A549 (cell line): Measurements from ENCODE around the gene CFL1. TPM values are rescaled to one million over a fixed set of nuclear protein-coding genes. Genes with fewer than 3 reads are reported as not detected.

Experiments
- ATOH8 ChIP-seq: fragments of 250-450 bp; sonication (Bioruptor Pico); IDR thresholded peaks from 2 replicates; pipeline ENCODE4 v1.5.0; 2020; ENCODE audit warnings: low read depth, mild to moderate bottlenecking, moderate library complexity
- BCL3 ChIP-seq: fragments of >200 bp; sonication (Bioruptor Twin); formaldehyde crosslinking; IDR thresholded peaks from 3 replicates; pipeline ENCODE4 v1.6.1; 2016
- BHLHE40 ChIP-seq: IDR thresholded peaks from 2 replicates; pipeline ENCODE4 v1.6.1; 2012; ENCODE audit warnings: low read depth, low read length, inconsistent platforms
- CBX2 ChIP-seq: fragments of 200-600 bp; sonication (generic); IDR thresholded peaks from 2 replicates; pipeline ENCODE4 v1.6.1; 2016; ENCODE audit warnings: low read depth, mild to moderate bottlenecking, borderline replicate concordance
- CBX8 ChIP-seq: fragments of 200-600 bp; sonication (generic); IDR thresholded peaks from 2 replicates; pipeline ENCODE4 v1.6.1; 2016
- CEBPB ChIP-seq, 2 experiments: fragments of >200 bp in 1 of 2; sonication (Bioruptor Twin) in 1 of 2; formaldehyde crosslinking in 1 of 2; IDR thresholded peaks; 2 replicates each; pipeline ENCODE4 v1.6.1; 2012 to 2016
- CHD2 ChIP-seq: fragments of 150-350 bp; IDR thresholded peaks from 2 replicates; pipeline ENCODE4 v1.6.1; 2014; ENCODE audit warnings: low read length; ENCODE audit not compliant: partially characterized antibody
- CTCF ChIP-seq: fragments of >200 bp; sonication (Bioruptor Twin); formaldehyde crosslinking; IDR thresholded peaks from 3 replicates; pipeline ENCODE4 v1.5.1; 2016
- EHF ChIP-seq: fragments of 250-450 bp; sonication (Bioruptor Pico); IDR thresholded peaks from 2 replicates; pipeline ENCODE4 v1.5.0; 2020; ENCODE audit warnings: mild to moderate bottlenecking
- FOSL2 ChIP-seq, 2 experiments: fragments of 450-650 bp in 1 of 2; fragments of >200 bp in 1 of 2; sonication (Bioruptor Twin) in 1 of 2; formaldehyde crosslinking; IDR thresholded peaks; 2 replicates each; pipeline versions ENCODE4 v1.5.0 to v1.6.1; 2016 to 2020; ENCODE audit warnings: mild to moderate bottlenecking in 1 of 2, moderate library complexity in 1 of 2
- FOXS1 ChIP-seq: fragments of 250-450 bp; sonication (Bioruptor Pico); IDR thresholded peaks from 2 replicates; pipeline ENCODE4 v1.5.0; 2020; ENCODE audit warnings: mild to moderate bottlenecking, moderate library complexity
- HEYL ChIP-seq: fragments of 250-450 bp; sonication (Bioruptor Pico); IDR thresholded peaks from 2 replicates; pipeline ENCODE4 v1.8.0; 2021; ENCODE audit warnings: mild to moderate bottlenecking, moderate library complexity
- HMGXB4 ChIP-seq: fragments of 250-450 bp; sonication (Bioruptor Pico); IDR thresholded peaks from 2 replicates; pipeline ENCODE4 v1.5.0; 2021; ENCODE audit warnings: mild to moderate bottlenecking, moderate library complexity, borderline replicate concordance
- HOXA7 ChIP-seq: fragments of 250-450 bp; sonication (Bioruptor Pico); IDR thresholded peaks from 2 replicates; pipeline ENCODE4 v1.5.0; 2020; ENCODE audit warnings: mild to moderate bottlenecking, moderate library complexity
- HOXB13 ChIP-seq: fragments of 250-450 bp; sonication (Bioruptor Pico); IDR thresholded peaks from 2 replicates; pipeline ENCODE4 v1.5.0; 2020; ENCODE audit warnings: low read depth, mild to moderate bottlenecking, moderate library complexity
- HOXB5 ChIP-seq: fragments of 250-450 bp; sonication (Bioruptor Pico); IDR thresholded peaks from 2 replicates; pipeline ENCODE4 v1.5.0; 2020; ENCODE audit warnings: mild to moderate bottlenecking, moderate library complexity
- JUNB ChIP-seq: fragments of >200 bp; sonication (Bioruptor Twin); formaldehyde crosslinking; IDR thresholded peaks from 2 replicates; pipeline ENCODE4 v1.6.1; 2016
- KDM5A ChIP-seq: fragments of 200-600 bp; sonication (generic); IDR thresholded peaks from 2 replicates; pipeline ENCODE4 v1.6.1; 2016; ENCODE audit warnings: antibody characterized with exemption, mild to moderate bottlenecking
- MAX ChIP-seq: IDR thresholded peaks from 2 replicates; pipeline ENCODE4 v1.6.1; 2012
- MYC ChIP-seq: IDR thresholded peaks from 2 replicates; pipeline ENCODE4 v1.6.1; 2012; ENCODE audit warnings: mild to moderate bottlenecking, inconsistent platforms, low read length, improper control_type of control experiment, borderline replicate concordance
- NPAS2 ChIP-seq: fragments of 250-450 bp; sonication (Bioruptor Pico); IDR thresholded peaks from 2 replicates; pipeline ENCODE4 v1.8.0; 2022; ENCODE audit warnings: mild to moderate bottlenecking, moderate library complexity, borderline replicate concordance
- NR3C1 ChIP-seq: fragments of >200 bp; sonication (Bioruptor Twin); formaldehyde crosslinking; IDR thresholded peaks from 3 replicates; pipeline ENCODE4 v1.6.1; 2017
- POLR2A ChIP-seq: IDR thresholded peaks from 2 replicates; pipeline ENCODE4 v1.6.1; 2012; ENCODE audit warnings: mild to moderate bottlenecking, low read length
- POLR2AphosphoS2 ChIP-seq: conservative IDR thresholded peaks from 2 replicates; pipeline ENCODE4 v1.6.1; 2012; ENCODE audit warnings: low read length, improper control_type of control experiment, inconsistent platforms
- RARB ChIP-seq: fragments of 250-450 bp; sonication (Bioruptor Pico); IDR thresholded peaks from 2 replicates; pipeline ENCODE4 v1.8.0; 2021; ENCODE audit warnings: mild to moderate bottlenecking, moderate library complexity
- RCOR1 ChIP-seq: fragments of 150-350 bp; IDR thresholded peaks from 2 replicates; pipeline ENCODE4 v1.6.1; 2014; ENCODE audit warnings: antibody characterized with exemption, low read length, low read depth
- REST ChIP-seq: fragments of 200-600 bp; sonication (generic); IDR thresholded peaks from 2 replicates; pipeline ENCODE4 v1.6.1; 2016; ENCODE audit warnings: antibody characterized with exemption, mild to moderate bottlenecking, moderate library complexity
- RFX5 ChIP-seq: fragments of 450-650 bp; IDR thresholded peaks from 2 replicates; pipeline ENCODE4 v1.7.1; 2014; ENCODE audit warnings: antibody characterized with exemption, mild to moderate bottlenecking, moderate library complexity
- SREBF2 ChIP-seq: fragments of 450-650 bp; IDR thresholded peaks from 2 replicates; pipeline ENCODE4 v1.6.1; 2014; ENCODE audit warnings: mild to moderate bottlenecking, moderate library complexity
- USF2 ChIP-seq: fragments of 450-650 bp; IDR thresholded peaks from 2 replicates; pipeline ENCODE4 v1.6.1; 2014; ENCODE audit warnings: antibody characterized with exemption
- ZC3H11A ChIP-seq: fragments of 450-650 bp; IDR thresholded peaks from 2 replicates; pipeline ENCODE4 v1.6.1; 2014; ENCODE audit warnings: antibody characterized with exemption, mild to moderate bottlenecking
- ZSCAN20 ChIP-seq: fragments of 250-450 bp; sonication (Bioruptor Pico); IDR thresholded peaks from 2 replicates; pipeline ENCODE4 v1.8.0; 2022; ENCODE audit warnings: mild to moderate bottlenecking, moderate library complexity
- polyA plus RNA-seq, 4 experiments: library from polyadenylated mRNA; depleted of rRNA in 3 of 4; stranded (reverse); fragments of >200 nt; fragmentation: RNase III in 1 of 4; extraction: RNeasy Plus Mini Kit Qiagen cat#74134 plus additional on column Dnase treatment in 1 of 4; gene quantifications; 2 replicates in 3 of 4; 3 replicates in 1 of 4; pipeline ENCODE4 v1.2.3, GENCODE V29; 2011 to 2017

CFL1 gene
- polyA plus RNA-seq, 2 of the 4 experiments (the other 2 are of a cell fraction): 1,591 to 1,780 TPM

GRCh38 chr11:65890324-65891218, 32.6 kb upstream of the CFL1 start, which contains the start of gene CCDC85B (continued):
- TF ChIP-seq MAX (peak; percentile 95), ATOH8 (CRISPR knock-in tag) (peak; percentile 44; the same call in 1 of the 2 replicates), BHLHE40 (0 out of 2 replicates have a peak, but pooled peaks have one; percentile 30), RARB (CRISPR knock-in tag) (peak; percentile 21), HOXB5 (CRISPR knock-in tag) (no peak), REST (no peak), FOSL2 (IDR thresholded peaks at IDR 0.05) (no peak), FOSL2 (CRISPR knock-in tag; IDR thresholded peaks at IDR 0.05) (no peak; the same call in none of the 2 replicates), MYC (peak; percentile 84; the same call in 1 of the 2 replicates), RCOR1 (no peak), HOXB13 (CRISPR knock-in tag) (0 out of 2 replicates have a peak, but pooled peaks have one; percentile 27), BCL3 (peak; percentile 95; the same call in 2 of the 3 replicates), POLR2A (peak; percentile 95), HOXA7 (CRISPR knock-in tag) (no peak; the same call in 1 of the 2 replicates), JUNB (no peak), RFX5 (no peak), ZC3H11A (no peak), FOXS1 (no peak), HEYL (CRISPR knock-in tag) (no peak), POLR2AphosphoS2 (peak; percentile 21), CHD2 (peak; percentile 53), USF2 (peak; percentile 17), ZSCAN20 (CRISPR knock-in tag) (no peak), CEBPB (IDR thresholded peaks at IDR 0.05) (no peak), NPAS2 (CRISPR knock-in tag) (peak; percentile 93), KDM5A (no peak), CTCF (peak; percentile 22; the same call in 1 of the 3 replicates), EHF (no peak), NR3C1 (no peak), CBX2 (no peak), CBX8 (no peak), SREBF2 (no peak), HMGXB4 (CRISPR knock-in tag) (no peak)
